ENCODE results near the gene ZRANB1.

Gene ZRANB1

DNA sequence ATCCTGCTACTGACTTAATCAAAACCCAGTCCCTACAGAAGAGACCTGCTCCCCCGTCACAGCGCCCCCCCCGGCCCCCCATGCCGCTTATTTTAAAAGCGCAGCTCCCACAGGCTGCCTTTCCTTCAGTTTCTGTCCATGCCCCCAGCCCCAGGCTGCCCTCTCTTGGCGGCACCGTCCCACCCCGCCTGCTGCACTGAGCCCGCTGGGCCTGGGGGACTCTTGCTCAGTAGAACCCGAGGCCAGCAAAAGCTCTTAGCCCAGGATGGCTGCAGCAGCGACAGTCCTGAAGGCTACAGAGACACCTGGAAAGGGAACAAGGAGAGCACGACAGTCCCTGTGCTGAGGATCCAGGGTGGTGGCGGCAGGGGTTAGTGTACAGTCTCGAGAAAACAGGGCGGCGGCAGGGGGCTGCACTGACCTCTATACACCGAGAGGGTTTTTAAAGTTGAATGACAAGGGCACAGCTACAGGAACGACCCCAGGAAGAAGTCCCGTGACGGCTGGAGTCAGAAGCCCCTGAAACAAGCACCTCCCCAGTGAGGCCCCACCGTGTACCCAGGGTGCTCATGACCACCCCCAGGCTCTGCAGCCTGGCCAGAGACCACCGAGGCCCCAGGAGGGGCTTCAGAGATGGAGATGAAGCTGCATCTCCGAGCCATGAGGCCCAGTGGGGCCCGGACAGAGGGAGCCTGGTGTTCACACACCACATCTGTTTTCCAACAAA is 54.4 kb downstream of the ZRANB1 start:
- DNase-seq = no peak

DNA sequence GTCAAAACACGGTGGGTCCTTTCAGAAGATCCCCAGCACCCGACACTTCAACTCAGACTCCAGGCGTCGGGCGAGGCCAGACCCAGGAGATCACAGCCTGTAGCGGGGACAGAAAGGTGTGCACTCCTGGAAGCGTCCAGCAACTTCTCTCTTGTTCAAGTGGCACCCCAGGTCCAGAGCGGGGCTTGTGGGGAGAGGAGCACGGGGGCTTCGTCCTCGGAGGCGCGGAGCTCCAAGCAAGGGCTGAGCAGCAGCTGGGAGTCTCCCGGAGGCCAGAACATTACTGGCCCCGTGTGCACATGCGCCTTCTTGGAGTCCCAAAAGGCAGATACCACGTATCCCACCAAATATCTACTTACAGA is 54.9 kb downstream of the ZRANB1 start:
- DNase-seq = no peak

DNA sequence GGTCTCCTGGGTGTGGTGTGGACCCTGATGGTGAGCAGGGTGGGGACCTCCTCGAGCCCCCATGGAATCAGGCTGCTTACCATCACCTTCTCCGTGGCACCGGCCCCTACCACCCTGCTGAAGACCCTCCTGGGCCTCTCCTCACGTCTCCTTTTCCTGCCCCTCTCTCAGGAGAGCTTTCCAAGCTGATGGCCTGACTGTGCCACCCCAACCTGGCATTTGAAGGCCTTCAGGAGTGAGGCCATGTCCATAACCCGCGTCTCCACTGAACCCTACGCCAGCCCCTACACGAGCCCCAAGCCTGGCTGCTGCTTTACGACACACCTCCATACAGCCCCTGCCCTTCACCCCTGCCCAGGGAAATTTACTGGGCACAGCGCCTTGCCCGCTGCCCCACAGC is 55.4 kb downstream of the ZRANB1 start:
- DNase-seq = no peak

DNA sequence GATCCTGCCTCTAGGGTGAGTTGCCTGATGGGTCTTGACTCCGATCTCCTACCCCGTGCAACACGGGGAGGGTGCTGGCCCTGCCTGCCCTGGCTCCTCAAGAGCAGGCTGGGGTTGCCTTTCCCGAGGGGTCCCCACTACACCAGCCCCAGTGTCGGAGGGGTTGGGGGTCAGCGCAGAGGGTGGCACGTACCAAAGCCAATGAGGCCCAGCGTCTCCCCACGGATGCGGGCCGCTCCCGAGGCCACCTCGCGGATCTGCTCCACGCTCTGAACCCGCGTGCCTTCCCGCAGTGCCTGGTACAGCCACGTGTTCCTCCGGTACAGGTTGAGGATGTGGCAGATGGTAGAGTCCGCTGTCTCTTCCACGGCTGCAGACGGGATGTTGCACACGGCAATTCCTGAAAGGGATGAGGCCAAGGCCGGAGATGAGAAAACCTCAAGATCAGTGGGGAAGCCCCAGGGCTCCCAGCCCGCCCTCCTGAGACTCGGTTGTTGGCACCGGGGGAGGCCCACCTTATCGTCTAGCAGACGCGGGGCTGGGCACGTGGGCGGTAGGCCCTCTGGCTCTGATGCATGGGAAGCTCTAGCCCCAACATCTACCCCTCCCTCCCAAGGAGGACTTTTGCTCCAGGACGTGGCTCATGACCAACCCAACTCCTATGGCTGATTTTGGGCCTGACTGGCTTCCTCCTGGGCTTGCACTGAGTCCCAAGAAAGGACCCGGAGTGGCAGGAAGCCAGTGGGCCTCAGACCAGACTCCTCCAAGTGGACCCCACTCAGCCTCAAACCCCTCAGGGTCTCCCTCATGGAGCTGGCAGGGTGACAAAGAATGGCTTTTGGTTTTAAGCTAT is 56.1 kb downstream of the ZRANB1 start:
- no peak for DNase-seq

DNA sequence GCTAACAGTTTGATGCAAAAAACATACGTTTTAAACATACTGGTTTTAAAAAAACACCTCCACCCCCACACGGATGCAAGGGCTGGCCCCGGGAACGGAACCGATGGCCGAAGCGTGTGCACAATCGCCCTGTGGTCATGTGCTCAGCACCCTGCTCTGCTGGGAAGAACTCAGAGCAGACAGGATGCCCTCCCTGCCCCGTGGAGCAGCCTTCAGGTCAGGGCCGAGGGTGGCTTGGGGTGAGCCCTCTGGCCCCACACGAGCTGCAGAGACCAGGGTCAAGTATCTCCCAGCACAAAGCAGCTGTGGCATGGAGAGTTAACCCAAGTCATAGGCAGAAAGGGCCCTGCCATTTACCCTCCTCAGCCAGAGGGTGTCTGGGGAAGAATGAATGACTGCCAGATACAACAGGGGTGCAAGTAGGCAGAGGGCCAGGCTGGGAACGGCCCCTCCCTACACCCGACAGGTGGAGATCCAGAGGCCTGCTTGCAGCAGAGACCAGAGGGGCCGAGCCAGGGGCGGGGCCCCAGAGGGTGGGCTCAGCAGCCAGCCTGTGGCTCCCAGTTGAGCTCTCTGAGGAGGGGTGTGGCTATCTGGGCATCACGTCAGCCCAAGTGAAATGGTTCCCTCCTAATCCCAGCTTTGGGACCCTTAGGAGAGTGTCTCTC is 56.8 kb downstream of the ZRANB1 start:
- no peak for DNase-seq

DNA sequence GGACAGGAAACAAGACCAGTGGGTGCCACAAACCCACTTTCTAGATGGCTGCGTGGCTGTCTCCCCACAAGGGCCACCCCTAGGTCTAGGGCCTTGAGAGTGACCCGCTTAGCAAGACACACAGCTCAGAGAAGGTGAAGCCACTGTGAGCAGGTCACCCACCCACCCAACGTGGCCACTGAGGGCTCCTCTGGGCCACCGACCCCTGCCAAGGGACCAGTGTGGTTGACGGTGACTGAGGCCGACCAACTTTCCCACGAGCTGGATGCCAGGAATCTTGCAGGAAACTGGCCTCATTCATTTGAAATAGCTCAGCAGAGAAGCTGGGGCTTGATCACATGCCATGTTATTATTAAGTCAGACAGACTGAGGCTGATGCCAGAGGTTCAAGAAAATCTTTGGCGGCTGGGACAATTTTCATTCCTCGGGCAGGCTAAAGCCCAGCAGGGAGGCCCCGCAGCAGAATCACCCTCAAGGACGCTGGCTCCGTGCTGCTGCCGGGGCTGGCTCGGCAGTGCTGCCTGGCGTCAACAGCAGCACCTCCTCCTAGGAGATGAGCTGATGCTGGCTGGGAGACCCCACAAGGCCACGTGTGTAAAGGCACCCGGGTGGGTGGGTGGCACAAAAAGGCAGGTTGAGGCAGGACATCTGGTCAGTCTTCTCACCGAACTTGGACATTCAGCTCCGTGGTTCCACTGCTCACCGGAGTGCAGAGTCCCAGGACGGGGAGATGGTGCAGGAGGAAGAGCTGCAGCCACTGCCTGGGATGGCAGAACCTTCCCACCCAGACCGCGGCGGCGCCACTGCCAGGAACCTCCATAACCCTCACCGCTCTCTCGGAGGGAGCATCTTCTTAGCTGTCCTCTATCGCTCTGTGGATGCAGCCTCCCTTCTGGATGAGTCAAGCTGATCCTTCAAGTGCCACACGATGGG is 57.8 kb downstream of the ZRANB1 start:
- no peak for DNase-seq

DNA sequence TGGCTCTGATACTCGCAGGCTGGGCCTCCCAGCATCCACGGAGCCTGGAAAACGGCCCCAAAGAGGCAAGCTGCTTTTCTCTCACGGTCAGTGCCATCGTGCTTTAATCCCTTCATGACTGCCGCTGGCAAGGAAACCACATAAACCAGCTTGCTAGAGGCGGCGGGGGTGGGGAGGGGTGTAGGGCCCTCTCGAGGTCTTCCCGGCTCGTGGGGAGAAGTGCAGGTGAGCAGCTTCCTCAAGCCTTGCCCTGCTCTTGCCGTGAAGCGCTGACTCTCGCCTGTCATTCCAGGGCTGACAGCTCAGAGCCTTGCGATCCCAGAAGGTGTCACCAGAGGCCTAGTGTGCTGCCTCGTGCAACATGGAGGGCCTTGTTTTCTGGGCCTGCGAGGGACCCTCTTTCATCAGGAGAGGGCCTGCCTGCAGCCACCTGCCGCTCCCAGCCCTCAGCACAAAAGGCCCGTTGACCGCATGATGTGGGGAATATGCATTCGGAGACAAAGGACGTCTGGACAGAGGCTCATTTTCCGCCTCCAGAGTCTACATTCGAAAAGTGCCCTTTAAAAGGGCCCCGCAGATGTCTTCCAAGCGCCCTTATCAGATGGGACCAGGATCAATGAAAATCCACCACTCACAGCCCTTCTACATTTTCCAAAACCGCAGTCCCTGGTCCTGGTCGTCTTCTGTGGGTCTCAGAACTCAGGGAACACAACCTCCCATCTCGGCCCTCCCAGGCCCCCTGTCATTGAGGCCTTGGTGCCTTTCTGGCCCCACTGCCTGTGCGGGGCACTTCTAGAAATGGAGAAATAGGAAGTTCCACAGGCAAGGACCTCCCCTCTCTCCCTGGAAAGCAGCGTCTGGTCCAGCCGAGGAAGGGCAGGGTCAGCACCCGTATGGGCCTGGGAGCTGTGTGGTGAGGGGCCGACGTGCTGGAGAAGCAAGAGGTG is 58.7 kb downstream of the ZRANB1 start:
- no peak for DNase-seq

DNA sequence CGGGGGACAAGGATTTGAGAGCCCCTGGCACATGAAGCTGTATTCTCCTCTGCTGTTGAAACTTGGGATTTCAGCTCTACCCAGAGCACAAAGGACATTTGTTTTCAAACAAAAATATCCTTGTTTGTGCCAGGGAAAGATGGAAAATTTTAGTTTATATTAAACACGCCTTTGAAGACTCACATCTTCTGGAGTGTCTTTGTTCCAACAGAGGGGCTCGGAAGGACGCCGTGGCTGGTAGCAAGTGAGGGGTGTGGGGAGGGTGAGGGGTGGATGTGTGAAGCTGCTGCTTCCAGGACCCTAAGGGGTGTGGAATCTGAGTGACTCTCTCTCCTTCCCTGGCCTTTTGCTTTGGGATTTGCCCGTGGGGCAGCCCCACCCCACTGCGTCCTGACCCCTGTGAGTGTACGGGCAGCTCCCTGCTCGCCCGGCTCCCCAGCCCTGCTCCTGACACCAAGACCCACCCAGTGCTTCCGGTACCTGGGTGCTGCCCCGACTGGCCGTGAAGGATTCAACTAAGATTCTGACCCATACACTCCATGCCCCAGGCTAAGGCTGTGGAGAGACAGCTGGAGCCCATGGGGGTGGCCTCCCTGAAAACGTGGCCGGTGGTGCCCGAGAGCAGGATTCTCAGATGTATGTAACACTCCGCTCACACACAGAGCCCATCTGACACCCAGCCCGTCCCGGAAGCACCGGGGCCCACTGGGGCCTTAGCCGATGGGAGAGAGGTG is 59.6 kb downstream of the ZRANB1 start:
- DNase-seq = no peak

DNA sequence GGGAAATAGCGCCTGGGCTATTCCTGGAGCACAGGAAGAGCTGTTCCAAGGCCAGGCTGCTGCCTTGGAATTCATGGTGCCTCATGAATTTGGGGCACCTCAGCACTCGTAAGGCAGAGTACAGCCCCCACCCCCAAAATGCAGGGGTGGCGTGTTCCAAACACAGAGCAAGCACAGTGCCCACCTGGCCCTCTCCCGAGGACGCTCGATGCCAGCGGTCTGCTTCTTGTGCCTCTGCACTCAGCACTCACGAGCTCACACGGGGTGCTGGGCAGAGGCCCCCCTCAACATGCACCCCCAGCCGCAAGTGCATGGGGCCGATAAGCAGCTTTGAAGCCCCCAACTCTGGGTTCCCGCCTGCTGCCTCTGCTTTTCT is 60.1 kb downstream of the ZRANB1 start:
- no peak for DNase-seq

DNA sequence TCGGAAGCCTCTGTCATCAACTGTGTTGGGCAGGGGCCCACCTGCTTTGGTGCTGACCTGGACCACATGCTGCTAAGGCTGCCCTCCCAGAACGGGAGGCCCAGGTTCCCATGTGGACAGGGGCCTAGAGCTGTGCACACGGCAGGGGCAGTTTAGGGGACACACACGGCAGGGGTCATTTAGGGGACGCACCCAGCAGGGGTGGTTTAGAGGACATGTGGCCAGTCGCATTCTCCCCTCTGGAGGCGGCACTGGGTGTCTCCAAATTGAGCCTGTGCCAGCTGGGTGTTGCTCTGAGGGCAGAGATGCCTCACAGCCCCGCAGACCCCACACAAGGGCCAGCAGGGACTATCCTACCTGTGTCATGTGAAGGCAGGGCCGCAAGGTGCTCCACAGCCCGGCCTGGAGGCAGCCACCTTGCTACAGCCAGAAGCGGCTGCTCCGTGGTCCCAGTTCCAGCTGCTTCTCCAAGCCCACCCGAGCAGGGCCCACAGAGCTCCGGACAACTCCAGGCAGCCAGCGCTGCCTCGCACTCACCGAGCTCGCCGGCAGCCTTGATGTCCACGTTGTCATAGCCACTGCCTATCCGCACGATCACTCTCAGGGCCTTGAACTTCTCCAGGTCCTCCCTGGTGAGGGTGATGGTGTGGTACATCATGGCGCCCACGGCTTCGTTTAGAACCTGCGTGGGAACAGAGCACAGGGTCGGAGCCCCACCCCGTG is 60.7 kb downstream of the ZRANB1 start:
- no peak for DNase-seq

DNA sequence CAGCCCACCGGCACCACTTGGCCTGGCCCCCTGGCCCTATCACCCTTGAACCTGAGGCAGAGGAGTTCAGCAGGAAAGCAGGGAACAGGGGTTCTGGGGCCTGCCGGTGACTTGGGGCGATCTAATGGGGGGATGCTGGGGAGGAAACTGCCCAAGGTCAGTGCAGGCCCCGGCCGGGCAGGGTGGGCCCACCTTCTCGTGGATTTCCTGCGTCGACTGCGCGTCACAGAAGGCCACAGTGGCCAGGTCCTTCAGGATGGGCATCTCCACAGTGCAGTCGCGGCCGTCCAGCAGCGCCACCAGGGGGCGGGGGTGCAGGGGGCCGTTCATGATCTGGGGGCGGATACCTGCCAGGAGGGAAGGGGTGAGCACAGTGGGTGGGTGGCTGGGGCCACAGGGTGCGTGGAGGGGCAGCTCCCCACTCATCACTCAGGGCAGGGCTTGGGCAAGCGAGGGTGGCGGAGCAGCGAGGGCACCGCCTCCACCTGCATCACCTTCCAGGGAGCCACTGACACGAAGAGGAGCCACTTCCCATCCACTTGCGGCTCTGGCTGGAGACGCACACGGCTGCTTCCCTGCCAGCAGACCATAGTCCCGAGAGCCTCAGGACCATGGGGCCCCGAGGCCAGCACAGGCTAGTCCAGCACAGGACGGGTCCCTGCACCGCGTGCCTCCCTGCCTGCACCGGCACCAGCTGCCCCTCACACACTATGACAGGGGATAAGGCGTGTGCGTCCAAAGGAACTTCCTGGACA is 61.4 kb downstream of the ZRANB1 start:
- no peak for DNase-seq

DNA sequence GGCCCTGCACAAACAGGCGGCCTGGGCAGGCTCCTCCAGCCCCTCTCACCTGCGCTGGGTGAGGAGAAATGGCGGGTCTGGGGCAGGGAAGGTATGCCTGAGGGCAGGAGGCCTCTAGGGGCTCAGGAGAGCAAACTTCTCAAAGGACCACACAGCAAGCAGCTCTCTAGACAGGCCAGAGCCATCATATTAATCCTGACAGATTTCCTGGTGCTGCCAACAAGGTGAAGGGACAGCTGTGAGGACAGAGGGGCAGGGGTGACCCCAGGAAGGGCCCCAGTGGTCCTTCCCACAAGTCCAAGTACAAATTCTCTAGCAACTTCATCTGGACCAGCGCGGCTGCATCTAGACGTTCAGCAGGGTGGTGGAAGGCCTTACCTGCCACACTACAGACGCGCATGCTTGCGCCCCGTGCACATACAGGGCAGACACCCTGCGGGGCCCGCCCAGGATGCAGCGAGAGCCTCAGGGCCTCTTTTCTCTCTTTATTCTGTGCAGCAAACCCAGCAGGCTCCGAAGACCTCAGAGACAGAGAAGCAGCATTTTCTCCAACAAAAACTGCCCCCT is 62.1 kb downstream of the ZRANB1 start:
- DNase-seq = no peak

DNA sequence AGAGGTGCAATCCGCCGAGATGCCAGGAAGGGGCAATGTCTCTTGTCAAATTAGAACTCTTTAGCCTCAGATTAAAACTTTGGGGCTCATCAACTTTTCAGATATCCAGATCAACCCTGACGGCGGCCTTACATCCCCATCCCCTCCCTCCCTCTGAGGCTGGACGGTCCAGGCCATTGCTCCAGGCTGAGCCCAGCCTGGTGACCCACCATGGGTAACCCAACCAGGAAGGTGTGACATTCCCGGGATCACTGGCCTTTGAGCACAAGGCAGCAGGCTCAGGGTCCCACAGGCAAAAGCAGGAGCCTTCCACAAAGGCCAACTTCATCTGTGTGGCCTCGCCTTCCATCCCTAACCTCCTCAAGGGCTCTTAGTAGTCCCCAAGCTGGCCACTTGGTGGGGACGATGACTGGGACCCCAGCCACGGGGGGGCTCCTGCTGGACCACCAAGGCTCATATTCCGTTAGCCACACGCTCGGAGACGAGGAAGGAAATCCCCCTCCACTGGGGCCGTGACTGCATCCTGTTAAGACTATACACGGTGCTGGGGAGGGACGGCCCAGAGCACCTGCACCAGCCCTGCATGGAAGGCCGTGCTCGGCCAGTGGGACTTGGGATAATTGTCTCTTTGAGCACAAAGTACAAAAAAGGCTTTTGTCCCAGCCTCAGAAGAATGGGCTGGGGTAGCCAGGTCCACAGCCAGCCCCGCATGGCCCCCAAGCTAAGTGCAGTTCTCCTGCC is 62.8 kb downstream of the ZRANB1 start:
- no peak for DNase-seq

DNA sequence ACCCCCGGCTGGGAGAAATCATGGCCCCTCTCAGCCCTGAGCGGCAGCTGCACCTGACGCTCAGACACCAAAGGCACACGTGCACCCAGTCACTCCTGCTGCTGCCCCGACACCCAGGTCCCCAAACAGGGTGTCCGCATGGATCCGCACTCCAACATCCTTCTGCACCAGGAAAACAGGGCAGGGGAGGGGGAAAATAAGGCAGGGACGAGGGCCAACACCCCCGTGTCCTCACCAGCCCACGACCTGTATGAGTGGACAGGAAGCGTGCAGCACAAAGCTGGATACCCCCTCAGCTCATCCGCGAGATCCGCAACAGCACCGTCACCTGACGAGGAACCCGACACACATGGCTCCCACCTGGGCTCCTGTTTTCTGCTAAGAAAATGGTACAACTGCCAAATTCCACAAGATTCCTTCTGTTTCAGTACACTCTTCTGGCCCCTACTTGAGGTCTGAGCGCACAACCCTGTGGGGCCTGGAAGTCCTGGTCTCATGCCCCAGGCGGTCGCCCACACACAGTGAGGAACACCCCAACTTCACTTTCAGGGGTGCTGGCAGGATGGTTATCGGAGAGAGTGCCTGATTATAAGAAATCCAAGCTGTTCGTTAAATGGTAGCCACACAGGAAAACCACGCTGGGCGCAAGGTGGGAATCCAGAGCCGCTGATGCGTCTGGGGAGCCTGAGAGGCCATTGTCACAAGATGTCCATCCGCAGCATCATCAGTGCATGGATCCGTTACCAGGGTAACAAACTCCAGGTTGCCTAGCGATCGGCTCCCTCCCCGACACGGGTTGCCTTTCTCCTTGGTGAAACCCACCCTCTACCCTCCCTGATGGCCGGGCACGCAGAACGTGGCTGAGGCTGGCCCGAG is 63.6 kb downstream of the ZRANB1 start:
- no peak for DNase-seq

DNA sequence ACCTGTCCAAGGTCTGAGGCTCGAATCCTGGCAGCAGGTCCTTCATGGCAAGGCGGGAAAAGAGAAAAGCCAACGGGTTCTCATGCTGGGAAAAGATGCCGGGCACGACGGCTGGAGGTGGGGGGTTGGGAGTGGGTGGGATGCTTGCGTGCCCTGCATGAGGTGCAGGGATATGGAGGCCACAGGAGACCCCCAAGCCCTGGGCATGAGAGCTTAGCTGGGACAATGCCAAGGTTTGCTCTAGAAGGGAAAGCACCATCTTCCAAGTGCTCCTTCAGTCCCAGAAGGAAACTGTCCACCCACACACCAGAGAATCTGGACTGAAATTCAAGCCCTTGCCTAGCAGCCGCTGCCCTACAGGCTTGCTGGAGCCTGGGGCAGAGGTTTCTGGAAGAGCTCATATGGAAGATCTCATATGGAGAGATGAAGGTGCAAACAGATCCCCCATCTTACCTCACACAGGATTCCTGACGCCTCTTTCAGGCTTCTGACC is 64.3 kb downstream of the ZRANB1 start:
- DNase-seq = no peak

DNA sequence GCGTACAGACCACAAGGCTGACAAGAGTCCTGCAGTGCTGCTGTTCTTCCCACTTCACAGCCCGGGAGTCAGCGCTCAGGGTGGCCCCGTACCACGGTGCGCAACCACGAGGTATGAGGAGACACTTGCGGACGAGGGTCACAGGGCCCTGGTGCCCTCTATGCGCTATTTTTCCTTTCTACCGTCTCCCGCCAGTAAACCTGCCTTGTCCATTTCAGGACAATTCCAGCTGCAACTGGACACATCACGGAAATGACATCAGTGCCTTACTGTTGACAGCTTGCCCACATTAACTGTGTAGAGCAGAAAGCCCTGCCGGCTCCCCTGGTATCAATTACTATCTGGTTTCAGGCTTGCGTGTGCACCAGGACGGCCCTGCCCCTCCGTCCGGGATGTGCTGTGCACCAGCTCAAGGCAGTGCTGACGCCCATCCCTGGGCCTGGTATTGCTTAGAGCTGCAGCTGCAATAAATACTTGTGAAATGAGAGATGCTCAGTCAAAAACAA is 65.1 kb downstream of the ZRANB1 start:
- DNase-seq = no peak

DNA sequence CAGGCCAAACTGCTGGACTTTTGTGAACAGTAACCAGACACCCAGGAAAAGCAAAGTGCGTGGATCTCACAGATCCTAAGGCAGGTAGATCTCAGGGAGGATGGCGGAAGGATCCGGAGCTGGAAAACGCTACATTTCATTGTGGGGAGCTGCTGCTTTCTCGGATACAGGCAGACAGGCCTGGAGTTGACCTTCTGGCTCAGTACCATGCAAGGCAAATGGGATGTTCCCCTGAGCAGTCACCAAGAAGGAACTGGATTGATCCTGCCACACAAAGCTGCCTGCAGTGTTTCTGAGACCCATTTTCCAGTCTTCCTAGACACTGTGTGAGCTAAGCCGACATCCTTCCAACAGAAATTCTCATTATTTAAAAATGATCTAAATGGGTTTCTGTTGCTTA is 65.5 kb downstream of the ZRANB1 start:
- no peak for DNase-seq

Data from AML-193 (cell line).